BJ (cell line): Measurements from ENCODE around the gene TMEM154. TPM values are rescaled to one million over a fixed set of nuclear protein-coding genes. Genes with fewer than 3 reads are reported as not detected.

Experiments used
- CTCF ChIA-PET: fragments of 350-600 bp; formaldehyde crosslinking; extraction: SDS; loops from one replicate; lab custom pipeline; 2021; ENCODE audit warnings: antibody characterized with exemption, inconsistent platforms; lab: Yijun Ruan, JAX
- POLR2A ChIA-PET: fragments of 300-600 bp; sonication (Branson Sonifier 250); formaldehyde crosslinking; extraction: SDS; loops from one replicate; lab custom pipeline; 2021; ENCODE audit warnings: antibody characterized with exemption; lab: Charles Lee
- DNase-seq: peaks from one replicate; pipeline ENCODE4 v3.0.0-alpha.2; 2011; ENCODE audit warnings: low read depth
- H3K27me3 ChIP-seq: 2 replicates; pipeline ENCODE4 v1.6.0; 2011; ENCODE audit warnings: low read length; ENCODE audit not compliant: control insufficient read depth, insufficient read depth
- H3K36me3 ChIP-seq: 2 replicates; pipeline ENCODE4 v1.5.1; 2011; ENCODE audit warnings: low read length; ENCODE audit not compliant: control insufficient read depth, insufficient read depth
- H3K4me3 ChIP-seq: 2 replicates; pipeline ENCODE4 v1.5.1; 2011; ENCODE audit warnings: low read depth, mild to moderate bottlenecking, control low read depth, low read length
- CTCF ChIP-seq: IDR thresholded peaks from 2 replicates; pipeline ENCODE4 v1.5.1; 2011; ENCODE audit warnings: low read depth, mild to moderate bottlenecking, control low read depth, inconsistent platforms, low read length, moderate library complexity; ENCODE audit not compliant: insufficient read depth
- polyA plus RNA-seq: library from polyadenylated mRNA; depleted of rRNA; stranded (reverse); fragments of >200 nt; gene quantifications from 2 replicates; pipeline ENCODE4 v1.2.3, GENCODE V29; 2011

The TMEM154 gene
- polyA plus RNA-seq, 1 experiment: 1.1 TPM

GRCh38 chr4:152613841-152614721 lies 65.7 kb downstream of the TMEM154 start:
- no peak for TF ChIP-seq CTCF
- ChIA-PET CTCF (interaction anchor here (1.1 kb wide), 1 partner anchor 113 kb away, joined by 3 read pairs; no protein-coding TSS in a partner anchor), POLR2A (no interaction called here)
- no peaks in the 10 kb centered on the region for H3K36me3 ChIP-seq
- H3K4me3 ChIP-seq: no peak overlapping the region
- peaks cover 24% of the 10 kb centered on the region for H3K27me3 ChIP-seq
- no peak for DNase-seq

GRCh38 chr4:152613351-152613750 lies 66.4 kb downstream of the TMEM154 start:
- H3K36me3 ChIP-seq: no peaks in the 10 kb centered on the region
- TF ChIP-seq CTCF: no peak
- peaks cover 24% of the 10 kb centered on the region for H3K27me3 ChIP-seq
- no peak overlapping the region for H3K4me3 ChIP-seq
- DNase-seq: no peak
- POLR2A ChIA-PET: no interaction called here
- CTCF ChIA-PET: interaction anchor here (1.1 kb wide), 1 partner anchor 112 kb away, joined by 3 read pairs; no protein-coding TSS in a partner anchor

- TF ChIP-seq CTCF: no peak
- CTCF ChIA-PET: interaction anchor here (0.7 kb wide), 2 partner anchors 109 to 156 kb away, joined by 3 read pairs; no protein-coding TSS in a partner anchor
- H3K36me3 ChIP-seq: no peaks in the 10 kb centered on the region
These were observed 69.7 kb downstream of the TMEM154 start for GRCh38 chr4:152610131-152610530.

GRCh38 chr4:152609481-152609880 lies 70.3 kb downstream of the TMEM154 start:
- TF ChIP-seq CTCF: no peak
- no peak overlapping the region for H3K4me3 ChIP-seq
- peaks cover 13% of the 10 kb centered on the region for H3K27me3 ChIP-seq
- DNase-seq: no peak
- H3K36me3 ChIP-seq: no peaks in the 10 kb centered on the region
- POLR2A ChIA-PET: no interaction called here
- CTCF ChIA-PET: interaction anchor here (0.7 kb wide), 2 partner anchors 108 to 155 kb away, joined by 3 read pairs; no protein-coding TSS in a partner anchor

More at GRCh38 chr4:152610131-152610530, 69.7 kb downstream of the TMEM154 start:
- Histone ChIP-seq H3K4me3 (no peak overlapping the region), H3K27me3 (peaks cover 16% of the 10 kb centered on the region)
- DNase-seq: no peak
- POLR2A ChIA-PET: no interaction called here

GRCh38 chr4:152607178-152607577 lies 72.6 kb downstream of the TMEM154 start:
- no peak overlapping the region for H3K4me3 ChIP-seq
- ChIA-PET POLR2A (no interaction called here), CTCF (interaction anchor here (1.3 to 1.8 kb wide), 3 partner anchors 45 to 198 kb away, joined by 3 read pairs; no protein-coding TSS in a partner anchor)
- DNase-seq: no peak
- no peaks in the 10 kb centered on the region for H3K36me3 ChIP-seq
- H3K27me3 ChIP-seq: peaks cover 1% of the 10 kb centered on the region; the same call in 1 of the 2 replicates
- TF ChIP-seq CTCF: no peak
